SK-N-MC (cell line): Measurements from ENCODE around the gene ALDOC.

Source experiments
- EZH2 ChIP-seq: fragments of 200-600 bp; sonication (generic); IDR thresholded peaks from one replicate; pipeline ENCODE4 v1.6.1; 2017; ENCODE audit warnings: antibody characterized with exemption
- POLR2AphosphoS5 ChIP-seq: IDR thresholded peaks from 2 replicates; pipeline ENCODE4 v1.6.1; 2012; ENCODE audit warnings: mild to moderate bottlenecking, low read depth, low read length, borderline replicate concordance

DNA sequence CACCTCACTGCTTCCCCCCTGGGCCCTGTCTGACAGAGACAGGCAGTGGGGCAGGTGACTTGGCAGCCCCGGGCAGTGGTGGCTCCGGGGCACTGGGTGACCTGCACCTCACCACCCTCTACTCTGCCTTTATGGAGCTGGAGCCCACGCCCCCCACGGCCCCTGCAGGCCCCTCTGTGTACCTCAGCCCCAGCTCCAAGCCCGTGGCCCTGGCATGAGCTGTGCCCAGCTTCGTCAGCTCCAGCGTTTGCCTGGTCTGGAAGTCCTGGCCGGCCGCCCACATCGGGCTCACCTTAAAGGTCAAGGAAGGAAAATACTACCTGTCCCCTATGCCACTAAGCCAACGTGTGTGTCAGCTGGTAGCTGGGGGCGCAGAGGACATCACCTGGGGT lies 39.5 kb downstream of the ALDOC start:
- TF ChIP-seq EZH2: no peak
- TF ChIP-seq POLR2AphosphoS5: no peak
